ENCODE results near the gene ZNF521.

DNA sequence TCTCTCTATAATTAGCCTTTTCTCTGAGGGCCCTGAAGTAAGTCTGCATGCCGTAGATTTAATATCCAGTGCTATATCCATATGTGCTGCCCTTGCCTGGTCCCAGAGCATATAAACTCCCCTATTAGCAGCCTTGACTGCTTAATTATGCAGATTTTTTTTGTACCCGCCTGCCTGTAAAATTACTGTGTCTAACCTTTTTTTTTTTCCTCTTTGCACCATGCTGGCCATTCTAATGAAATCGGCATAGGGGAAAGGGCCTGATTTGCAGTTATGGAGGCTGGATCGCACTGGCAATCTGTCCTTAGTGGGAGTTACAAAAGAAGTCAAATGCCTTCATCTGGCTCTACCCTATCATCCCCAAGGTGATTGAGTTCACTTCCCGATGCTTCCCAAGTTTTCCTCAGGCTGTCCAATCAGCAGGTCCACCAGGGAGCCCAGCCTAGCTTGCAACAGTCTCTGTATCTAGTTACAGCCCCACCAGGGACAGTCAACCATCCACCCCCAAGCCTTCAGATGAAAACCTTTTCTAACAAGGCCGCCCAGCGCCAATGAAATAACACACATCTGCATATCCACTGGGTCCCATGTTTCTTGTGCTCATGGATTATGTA lies 239.0 kb downstream of the ZNF521 start:
- TF ChIP-seq SUZ12 (IDR thresholded peaks at IDR 0.05; ENCODE audit: extremely low read depth, insufficient read depth, insufficient read length) (no peak), ZNF274 (IDR thresholded peaks at IDR 0.05; ENCODE audit: low read depth, low read length) (no peak), YY1 (IDR thresholded peaks at IDR 0.05; ENCODE audit: insufficient read depth, insufficient read length) (no peak)
